CD14-positive monocyte (primary cell): ENCODE measurements around the gene COL25A1. TPM values are rescaled to one million over a fixed set of nuclear protein-coding genes. Genes with fewer than 3 reads are reported as not detected.

Experiments used
- DNase-seq, 3 donors: peaks; one replicate each; pipeline ENCODE4 v3.0.0-alpha.2; 2011 to 2022
- H2AFZ ChIP-seq: 2 replicates; pipeline ENCODE4 v1.6.0; 2012; ENCODE audit warnings: mild to moderate bottlenecking, low read depth, low read length, inconsistent platforms; ENCODE audit not compliant: insufficient read depth, poor library complexity, severe bottlenecking
- H3K27ac ChIP-seq, 2 donors: 1 replicate in 1 of 2; 2 replicates in 1 of 2; pipeline ENCODE4 v1.5.1; 2012 to 2013; ENCODE audit warnings: low read length in 2 of 2, control low read depth in 1 of 2, inconsistent platforms in 1 of 2, low read depth in 1 of 2, mild to moderate bottlenecking in 1 of 2
- H3K27me3 ChIP-seq, 2 donors: one replicate each; pipeline versions ENCODE4 v1.6.0 to v1.6.1; 2011 to 2013; ENCODE audit warnings: low read length in 2 of 2; ENCODE audit not compliant: control insufficient read depth in 2 of 2, insufficient read depth in 2 of 2
- H3K36me3 ChIP-seq, 2 donors: replicated peaks in 1 of 2; 1 replicate in 1 of 2; 2 replicates in 1 of 2; pipeline versions ENCODE4 v1.5.1 to v1.6.1; 2012 to 2013; ENCODE audit warnings: low read length in 2 of 2, control low read depth in 1 of 2, inconsistent platforms in 1 of 2, mild to moderate bottlenecking in 1 of 2; ENCODE audit not compliant: insufficient read depth in 2 of 2, control insufficient read depth in 1 of 2
- H3K4me1 ChIP-seq, 2 donors: 1 replicate in 1 of 2; 2 replicates in 1 of 2; pipeline versions ENCODE4 v1.5.1 to v1.6.1; 2012 to 2013; ENCODE audit warnings: low read length in 2 of 2, control low read depth in 1 of 2, inconsistent platforms in 1 of 2, mild to moderate bottlenecking in 1 of 2, moderate library complexity in 1 of 2; ENCODE audit not compliant: insufficient read depth in 2 of 2, control insufficient read depth in 1 of 2
- H3K4me2 ChIP-seq: replicated peaks from 2 replicates; pipeline ENCODE3; 2012; ENCODE audit warnings: low read length, moderate library complexity, mild to moderate bottlenecking; ENCODE audit not compliant: poor library complexity, severe bottlenecking; ENCODE audit errors: extremely low read depth
- H3K4me3 ChIP-seq, 3 experiments: fragments of 200-600 bp in 1 of 3; sonication (generic) in 1 of 3; replicated peaks in 1 of 3; 1 replicate in 2 of 3; 2 replicates in 1 of 3; pipeline ENCODE4 v1.5.1; 2011 to 2013; ENCODE audit warnings: low read length in 3 of 3, mild to moderate bottlenecking in 3 of 3, control low read depth in 2 of 3, low read depth in 2 of 3, inconsistent platforms in 1 of 3, moderate library complexity in 1 of 3
- H3K79me2 ChIP-seq: 2 replicates; pipeline ENCODE4 v1.6.0; 2012; ENCODE audit warnings: mild to moderate bottlenecking, control low read depth, inconsistent platforms, low read length, moderate library complexity; ENCODE audit not compliant: insufficient read depth
- H3K9ac ChIP-seq: 2 replicates; pipeline ENCODE4 v1.6.0; 2017; ENCODE audit warnings: low read length, mild to moderate bottlenecking; ENCODE audit not compliant: insufficient read depth, poor library complexity, severe bottlenecking
- H3K9me3 ChIP-seq, 2 donors: replicated peaks in 1 of 2; 1 replicate in 1 of 2; 2 replicates in 1 of 2; pipeline versions ENCODE4 v1.5.1 to v1.6.1; 2012 to 2013; ENCODE audit warnings: low read length in 2 of 2, control low read depth in 1 of 2; ENCODE audit not compliant: control insufficient read depth in 1 of 2, insufficient read depth in 1 of 2
- H4K20me1 ChIP-seq: 2 replicates; pipeline ENCODE4 v1.6.0; 2012; ENCODE audit warnings: mild to moderate bottlenecking, low read length, control low read depth, moderate library complexity; ENCODE audit not compliant: insufficient read depth
- H3K27ac Mint-ChIP-seq, 7 donors: one replicate each; pipeline ENCODE4 v1.8.0; 2020; ENCODE audit warnings: mild to moderate bottlenecking in 7 of 7, mixed read lengths in 7 of 7, moderate library complexity in 6 of 7, inconsistent platforms in 2 of 7
- H3K27me3 Mint-ChIP-seq, 3 donors: one replicate each; pipeline ENCODE4 v1.8.0; 2021 to 2022; ENCODE audit warnings: low read depth in 3 of 3, mild to moderate bottlenecking in 3 of 3, mixed read lengths in 3 of 3, moderate library complexity in 3 of 3, inconsistent platforms in 1 of 3
- H3K36me3 Mint-ChIP-seq, 2 donors: one replicate each; pipeline ENCODE4 v1.8.0; 2020; ENCODE audit warnings: mixed read lengths in 2 of 2, inconsistent platforms in 1 of 2, mild to moderate bottlenecking in 1 of 2
- H3K4me1 Mint-ChIP-seq: one replicate; pipeline ENCODE4 v1.8.0; 2020; ENCODE audit warnings: mild to moderate bottlenecking, mixed read lengths
- H3K4me3 Mint-ChIP-seq, 2 donors: one replicate each; pipeline ENCODE4 v1.8.0; 2020; ENCODE audit warnings: mild to moderate bottlenecking in 2 of 2, mixed read lengths in 2 of 2, moderate library complexity in 1 of 2
- H3K9me3 Mint-ChIP-seq, 7 donors: one replicate each; pipeline ENCODE4 v1.8.0; 2020 to 2022; ENCODE audit warnings: mixed read lengths in 7 of 7, mild to moderate bottlenecking in 6 of 7, moderate library complexity in 6 of 7, inconsistent platforms in 2 of 7
- CTCF ChIP-seq: fragments of 200-600 bp; IDR thresholded peaks from one replicate; pipeline ENCODE4 v1.8.0; 2022; ENCODE audit warnings: antibody characterized with exemption, mild to moderate bottlenecking
- WGBS: methylation state at CpG from one replicate; pipeline ENCODE4 v1.1.5; 2013; ENCODE audit warnings: missing lambda C conversion rate; ENCODE audit not compliant: insufficient coverage; 5-methylcytosine and 5-hydroxymethylcytosine counted together
- intact Hi-C, 2 donors: fragments of 100-400 bp; cut with micrococcal nuclease; formaldehyde crosslinking; loops; one replicate each; pipeline versions ENCODE4 v1.15.0 to v1.15.1; 2023
- polyA plus RNA-seq, 3 donors: library from polyadenylated mRNA; depleted of rRNA in 1 of 3; unstranded in 2 of 3; stranded (reverse) in 1 of 3; fragments of 300-500 nt in 2 of 3; fragments of >200 nt in 1 of 3; fragmentation: Illumina TruSeq in 2 of 3; gene quantifications; 1 replicate in 2 of 3; 2 replicates in 1 of 3; pipeline ENCODE4 v1.2.3, GENCODE V29; 2012 to 2021

COL25A1 gene
- polyA plus RNA-seq, 3 donors = not detected

- H3K27ac ChIP-seq = no peak overlapping the region
- no peaks in the 10 kb centered on the region for H4K20me1 ChIP-seq
- no peaks in the 10 kb centered on the region for H3K9me3 ChIP-seq
- no peak overlapping the region for H3K4me3 ChIP-seq
- no peaks in the 10 kb centered on the region for H3K27me3 ChIP-seq
- no peaks in the 10 kb centered on the region for H3K79me2 ChIP-seq
- H2AFZ ChIP-seq = no peak overlapping the region
- Mint-ChIP-seq H3K27me3 (no peaks in the 10 kb centered on the region), H3K27ac (no peak overlapping the region), H3K4me1 (no peaks in the 10 kb centered on the region), H3K36me3 (no peaks in the 10 kb centered on the region), H3K9me3 (peaks cover 0 to 3% (median 0%) of the 10 kb centered on the region in 7 donors), H3K4me3 (no peak overlapping the region)
- no peak overlapping the region for H3K9ac ChIP-seq
- intact Hi-C loops = no loop called here
- no peak for TF ChIP-seq CTCF
- no peaks in the 10 kb centered on the region for H3K4me1 ChIP-seq
- DNase-seq = no peak
- H3K4me2 ChIP-seq = no peak overlapping the region
- no CpG with 5 or more reads among the region's 2 CpGs for WGBS
- H3K36me3 ChIP-seq = no peaks in the 10 kb centered on the region
Measured at GRCh38 chr4:109185548-109185947, 116.9 kb downstream of the COL25A1 start.

- WGBS = 30% methylated on average over 3 of the region's 3 CpGs
- H3K4me3 Mint-ChIP-seq = no peak overlapping the region
Measured at GRCh38 chr4:109184491-109184961, 117.9 kb downstream of the COL25A1 start.

More at GRCh38 chr4:109184491-109184961, 117.9 kb downstream of the COL25A1 start:
- no peaks in the 10 kb centered on the region for H4K20me1 ChIP-seq
- no peak for DNase-seq
- Mint-ChIP-seq H3K36me3 (no peaks in the 10 kb centered on the region), H3K4me1 (no peaks in the 10 kb centered on the region), H3K27ac (peak overlapping the region in 2 of 7 donors; percentile 2 to 48), H3K9me3 (peaks cover 0 to 3% (median 0%) of the 10 kb centered on the region in 7 donors), H3K27me3 (no peaks in the 10 kb centered on the region)
- no peak overlapping the region for H3K27ac ChIP-seq
- intact Hi-C loops = no loop called here
- no peaks in the 10 kb centered on the region for H3K9me3 ChIP-seq
- no peak overlapping the region for H2AFZ ChIP-seq
- TF ChIP-seq CTCF = no peak
- H3K27me3 ChIP-seq = no peaks in the 10 kb centered on the region
- H3K4me1 ChIP-seq = no peaks in the 10 kb centered on the region
- H3K9ac ChIP-seq = no peak overlapping the region
- no peak overlapping the region for H3K4me3 ChIP-seq
- H3K79me2 ChIP-seq = no peaks in the 10 kb centered on the region
- no peaks in the 10 kb centered on the region for H3K36me3 ChIP-seq
- H3K4me2 ChIP-seq = no peak overlapping the region
